Neural progenitor cell (in vitro differentiated cells): ENCODE results near the gene GABRA4. TPM values are rescaled to one million over a fixed set of nuclear protein-coding genes. Genes with fewer than 3 reads are reported as not detected.

Source experiments
- DNase-seq: peaks from one replicate; pipeline ENCODE4 v3.0.0-alpha.2; 2016; ENCODE audit warnings: low spot score
- H2AFZ ChIP-seq: fragments of 200-600 bp; sonication (generic); replicated peaks from 2 replicates; pipeline ENCODE4 v1.6.1; 2016; ENCODE audit warnings: antibody characterized with exemption
- H3F3A ChIP-seq: fragments of 200-600 bp; sonication (generic); 2 replicates; pipeline ENCODE4 v1.6.1; 2016; ENCODE audit warnings: antibody characterized with exemption, low read depth
- H3K27ac ChIP-seq: fragments of 200-600 bp; sonication (generic); 2 replicates; pipeline ENCODE4 v1.5.1; 2016; ENCODE audit warnings: mild to moderate bottlenecking
- H3K27me3 ChIP-seq: fragments of 200-600 bp; sonication (generic); 2 replicates; pipeline ENCODE4 v1.6.1; 2016; ENCODE audit warnings: mild to moderate bottlenecking, moderate library complexity
- H3K36me3 ChIP-seq: fragments of 200-600 bp; sonication (generic); 2 replicates; pipeline ENCODE4 v1.5.1; 2016
- H3K4me1 ChIP-seq: fragments of 200-600 bp; sonication (generic); 2 replicates; pipeline ENCODE4 v1.6.1; 2016; ENCODE audit warnings: mixed run types
- H3K4me2 ChIP-seq: fragments of 200-600 bp; sonication (generic); 2 replicates; pipeline ENCODE4 v1.6.1; 2016
- H3K4me3 ChIP-seq: fragments of 200-600 bp; sonication (generic); 2 replicates; pipeline ENCODE4 v1.5.1; 2016
- H3K79me2 ChIP-seq: fragments of 200-600 bp; sonication (generic); 2 replicates; pipeline ENCODE4 v1.6.1; 2016; ENCODE audit warnings: low read depth
- H3K9ac ChIP-seq: fragments of 200-600 bp; sonication (generic); 2 replicates; pipeline ENCODE4 v1.6.1; 2016
- H3K9me3 ChIP-seq: fragments of 200-600 bp; sonication (generic); 2 replicates; pipeline ENCODE4 v1.5.1; 2016; ENCODE audit warnings: low read depth
- H4K20me1 ChIP-seq: fragments of 200-600 bp; sonication (generic); 2 replicates; pipeline ENCODE4 v1.6.1; 2016; ENCODE audit warnings: low read depth
- H3K27ac Mint-ChIP-seq: 3 replicates; pipeline ENCODE4 v1.8.0; 2021; ENCODE audit warnings: mixed read lengths
- H3K27me3 Mint-ChIP-seq: 2 replicates; pipeline ENCODE4 v1.8.0; 2022; ENCODE audit warnings: low read depth, mild to moderate bottlenecking, inconsistent platforms, moderate library complexity, mixed read lengths; ENCODE audit not compliant: insufficient read depth
- H3K36me3 Mint-ChIP-seq: 3 replicates; pipeline ENCODE4 v1.8.0; 2021; ENCODE audit warnings: mixed read lengths
- H3K4me1 Mint-ChIP-seq: 3 replicates; pipeline ENCODE4 v1.8.0; 2021; ENCODE audit warnings: mixed read lengths
- H3K4me3 Mint-ChIP-seq: 3 replicates; pipeline ENCODE4 v1.8.0; 2021; ENCODE audit warnings: mild to moderate bottlenecking, moderate library complexity, mixed read lengths
- H3K9me3 Mint-ChIP-seq: 3 replicates; pipeline ENCODE4 v1.8.0; 2020; ENCODE audit warnings: mixed read lengths
- CTCF ChIP-seq: fragments of 200-600 bp; sonication (generic); IDR thresholded peaks from 2 replicates; pipeline ENCODE4 v1.5.1; 2017; ENCODE audit warnings: antibody characterized with exemption, mild to moderate bottlenecking
- EZH2 ChIP-seq: fragments of 200-600 bp; sonication (generic); IDR thresholded peaks from 2 replicates; pipeline ENCODE4 v1.6.1; 2017; ENCODE audit warnings: antibody characterized with exemption, mild to moderate bottlenecking, moderate library complexity
- EZH2phosphoT487 ChIP-seq: fragments of 200-600 bp; sonication (generic); IDR thresholded peaks from 2 replicates; pipeline ENCODE4 v1.6.1; 2017; ENCODE audit warnings: antibody characterized with exemption
- total RNA-seq: library from RNA; depleted of rRNA; stranded (reverse); fragments of >200 nt; gene quantifications from 2 replicates; pipeline ENCODE4 v1.2.3, GENCODE V29; 2015; ENCODE audit warnings: low replicate concordance

Gene GABRA4
- total RNA-seq, 1 donor from 2014 or later: not detected

GRCh38 chr4:46952451-46952850 lies 40.9 kb downstream of the GABRA4 start:
- Histone ChIP-seq H3K4me1 (no peaks in the 10 kb centered on the region), H3K9me3 (no peaks in the 10 kb centered on the region), H3K79me2 (no peaks in the 10 kb centered on the region), H4K20me1 (no peaks in the 10 kb centered on the region), H3F3A (no peaks in the 10 kb centered on the region), H3K27me3 (peaks cover 11% of the 10 kb centered on the region), H3K27ac (no peak overlapping the region), H2AFZ (no peak overlapping the region), H3K36me3 (no peaks in the 10 kb centered on the region), H3K4me3 (no peak overlapping the region), H3K4me2 (no peak overlapping the region), H3K9ac (no peak overlapping the region)
- TF ChIP-seq EZH2: no peak
- TF ChIP-seq CTCF: no peak
- no peak for TF ChIP-seq EZH2phosphoT487
- H3K9me3 Mint-ChIP-seq: no peaks in the 10 kb centered on the region
- H3K27ac Mint-ChIP-seq: no peak overlapping the region
- no peaks in the 10 kb centered on the region for H3K27me3 Mint-ChIP-seq
- no peak overlapping the region for H3K4me3 Mint-ChIP-seq
- H3K4me1 Mint-ChIP-seq: no peaks in the 10 kb centered on the region
- no peak for DNase-seq
- no peaks in the 10 kb centered on the region for H3K36me3 Mint-ChIP-seq

GRCh38 chr4:46950826-46951225 lies 42.6 kb downstream of the GABRA4 start:
- Histone ChIP-seq H4K20me1 (no peaks in the 10 kb centered on the region), H3K9me3 (no peaks in the 10 kb centered on the region), H3K9ac (no peak overlapping the region), H3K27me3 (peaks cover 2% of the 10 kb centered on the region), H3K4me1 (no peaks in the 10 kb centered on the region), H3K4me2 (no peak overlapping the region), H3K36me3 (no peaks in the 10 kb centered on the region), H3K4me3 (no peak overlapping the region), H3K79me2 (no peaks in the 10 kb centered on the region), H3K27ac (no peak overlapping the region), H3F3A (no peaks in the 10 kb centered on the region), H2AFZ (no peak overlapping the region)
- no peak for DNase-seq
- TF ChIP-seq EZH2phosphoT487: no peak
- TF ChIP-seq CTCF: no peak
- TF ChIP-seq EZH2: no peak
- H3K36me3 Mint-ChIP-seq: no peaks in the 10 kb centered on the region
- peaks cover 4% of the 10 kb centered on the region for H3K4me1 Mint-ChIP-seq
- H3K4me3 Mint-ChIP-seq: no peak overlapping the region
- H3K9me3 Mint-ChIP-seq: no peaks in the 10 kb centered on the region
- no peaks in the 10 kb centered on the region for H3K27me3 Mint-ChIP-seq
- no peak overlapping the region for H3K27ac Mint-ChIP-seq

- H3K27ac ChIP-seq: no peak overlapping the region
- TF ChIP-seq EZH2 (no peak), EZH2phosphoT487 (no peak), CTCF (no peak)
- H3K79me2 ChIP-seq: no peaks in the 10 kb centered on the region
- no peaks in the 10 kb centered on the region for H3K9me3 ChIP-seq
- no peaks in the 10 kb centered on the region for H3K27me3 ChIP-seq
- no peak overlapping the region for H3K27ac Mint-ChIP-seq
- no peaks in the 10 kb centered on the region for H3K36me3 ChIP-seq
- H4K20me1 ChIP-seq: no peaks in the 10 kb centered on the region
- H3K9me3 Mint-ChIP-seq: no peaks in the 10 kb centered on the region
- no peak for DNase-seq
- no peak overlapping the region for H3K4me2 ChIP-seq
- no peaks in the 10 kb centered on the region for H3K36me3 Mint-ChIP-seq
- no peak overlapping the region for H3K4me3 Mint-ChIP-seq
- H3K4me3 ChIP-seq: no peak overlapping the region
- no peak overlapping the region for H2AFZ ChIP-seq
- no peak overlapping the region for H3K9ac ChIP-seq
- H3F3A ChIP-seq: no peaks in the 10 kb centered on the region
- H3K4me1 Mint-ChIP-seq: peaks cover 4% of the 10 kb centered on the region
- no peaks in the 10 kb centered on the region for H3K4me1 ChIP-seq
- no peaks in the 10 kb centered on the region for H3K27me3 Mint-ChIP-seq
Measured at GRCh38 chr4:46949822-46950221, 43.6 kb downstream of the GABRA4 start.

- H3K4me1 Mint-ChIP-seq: peaks cover 4% of the 10 kb centered on the region
- no peak overlapping the region for H3K27ac ChIP-seq
- no peaks in the 10 kb centered on the region for H3K79me2 ChIP-seq
- H3K4me1 ChIP-seq: no peaks in the 10 kb centered on the region
- no peak overlapping the region for H3K27ac Mint-ChIP-seq
- no peak overlapping the region for H2AFZ ChIP-seq
- no peak for TF ChIP-seq EZH2phosphoT487
- TF ChIP-seq EZH2: no peak
- no peak for TF ChIP-seq CTCF
- H3K27me3 Mint-ChIP-seq: no peaks in the 10 kb centered on the region
- no peak overlapping the region for H3K9ac ChIP-seq
- no peak overlapping the region for H3K4me3 ChIP-seq
- H4K20me1 ChIP-seq: no peaks in the 10 kb centered on the region
- no peaks in the 10 kb centered on the region for H3K36me3 ChIP-seq
- H3K27me3 ChIP-seq: no peaks in the 10 kb centered on the region
- H3K4me3 Mint-ChIP-seq: no peak overlapping the region
- H3K36me3 Mint-ChIP-seq: no peaks in the 10 kb centered on the region
- no peak overlapping the region for H3K4me2 ChIP-seq
- no peaks in the 10 kb centered on the region for H3K9me3 ChIP-seq
- DNase-seq: no peak
- no peaks in the 10 kb centered on the region for H3F3A ChIP-seq
- no peaks in the 10 kb centered on the region for H3K9me3 Mint-ChIP-seq
Measured at GRCh38 chr4:46947541-46947940, 45.8 kb downstream of the GABRA4 start.
